Spinal cord (tissue), 10 donors: ENCODE results near the gene MCIDAS. TPM values are rescaled to one million over a fixed set of nuclear protein-coding genes. Genes with fewer than 3 reads are reported as not detected.
A peak's percentile ranks its signal among the peaks of the same experiment; 100 is the strongest.

Experiments
- DNase-seq, 6 donors: peaks; one replicate each; pipeline versions ENCODE4 v3.0.0 to v3.0.0-alpha.2; 2013 to 2015; ENCODE audit warnings: low spot score in 6 of 6, low read depth in 4 of 6
- H3K27ac ChIP-seq: one replicate; pipeline ENCODE4 v1.5.1; 2013; ENCODE audit warnings: low read depth, low read length, control low read depth
- H3K27me3 ChIP-seq: one replicate; pipeline ENCODE4 v1.6.1; 2013; ENCODE audit warnings: low read length; ENCODE audit not compliant: control insufficient read depth, insufficient read depth
- H3K36me3 ChIP-seq: one replicate; pipeline ENCODE4 v1.6.1; 2013; ENCODE audit warnings: low read length; ENCODE audit not compliant: control insufficient read depth, insufficient read depth
- H3K4me1 ChIP-seq: one replicate; pipeline ENCODE4 v1.6.1; 2013; ENCODE audit warnings: low read length; ENCODE audit not compliant: control insufficient read depth, insufficient read depth
- H3K4me3 ChIP-seq: one replicate; pipeline ENCODE4 v1.5.1; 2013; ENCODE audit warnings: low read depth, low read length, control low read depth
- H3K9me3 ChIP-seq: one replicate; pipeline ENCODE4 v1.6.1; 2013; ENCODE audit warnings: low read length; ENCODE audit not compliant: control insufficient read depth, insufficient read depth
- WGBS: methylation state at CpG from one replicate; pipeline ENCODE4 v1.1.5; 2013; ENCODE audit warnings: missing lambda C conversion rate; ENCODE audit not compliant: insufficient coverage; 5-methylcytosine and 5-hydroxymethylcytosine counted together
- polyA plus RNA-seq, 2 donors: library from polyadenylated mRNA; unstranded; fragments of 120-200 nt; gene quantifications; one replicate each; pipeline ENCODE4 v1.2.1, GENCODE V29; 2013; ENCODE audit not compliant: insufficient read length in 2 of 2
- total RNA-seq, 2 donors: library from RNA; depleted of rRNA in 1 of 2; stranded (reverse); fragments of 120-200 nt in 1 of 2; fragments of >200 nt in 1 of 2; gene quantifications; one replicate each; pipeline versions ENCODE4 v1.2.3 to v1.2.4, GENCODE V29; 2013 to 2014
- donor health status: healthy.

MCIDAS gene
- total and polyA plus RNA-seq, 4 donors = 0.28 TPM; not detected in 3

DNA sequence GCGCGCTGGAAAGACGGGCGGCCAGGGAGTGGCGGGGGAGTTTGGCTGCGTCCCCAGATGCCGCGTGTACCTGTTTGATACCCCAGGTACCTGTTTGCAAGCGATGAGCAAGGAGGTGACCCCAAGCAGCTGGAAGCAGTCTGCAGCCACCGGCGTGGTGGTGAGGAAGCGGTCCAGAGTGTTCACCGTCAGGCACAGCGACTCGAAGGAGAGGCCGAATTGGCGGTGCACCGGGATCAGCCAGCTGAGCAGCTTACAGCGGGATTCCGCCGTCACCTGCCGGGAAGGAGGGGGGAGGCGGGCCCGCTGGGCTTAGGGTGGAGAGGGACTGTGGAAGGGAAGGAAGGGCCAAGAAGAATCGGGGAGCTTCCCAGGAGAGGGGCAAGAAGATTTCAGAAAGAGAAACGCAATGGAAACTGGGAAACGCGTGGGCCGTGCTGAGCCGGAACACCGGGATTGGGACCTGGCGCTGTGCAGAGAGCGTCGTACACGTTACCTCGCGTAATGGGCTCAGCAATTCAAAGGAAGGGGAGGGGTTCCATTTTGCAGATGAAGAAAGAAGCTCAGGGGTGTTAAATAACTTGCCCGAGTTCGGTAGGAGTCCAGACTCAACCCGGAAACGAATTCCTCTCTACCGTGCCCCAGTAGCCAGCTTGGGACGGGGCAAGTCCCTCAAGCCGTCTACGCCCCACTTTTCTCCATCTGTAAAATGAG, 5.3 kb upstream of the MCIDAS start:
- under 1% methylated on average over 45 of the region's 45 CpGs for WGBS
- H3K4me1 ChIP-seq = peaks cover 45% of the 10 kb centered on the region
- H3K4me3 ChIP-seq = peak overlapping the region; percentile 45
- no peak overlapping the region for H3K27ac ChIP-seq
- no peaks in the 10 kb centered on the region for H3K36me3 ChIP-seq
- peaks cover 83% of the 10 kb centered on the region for H3K27me3 ChIP-seq
- peak in 2 of 6 donors; percentile 37 to 46 for DNase-seq
- no peaks in the 10 kb centered on the region for H3K9me3 ChIP-seq

DNA sequence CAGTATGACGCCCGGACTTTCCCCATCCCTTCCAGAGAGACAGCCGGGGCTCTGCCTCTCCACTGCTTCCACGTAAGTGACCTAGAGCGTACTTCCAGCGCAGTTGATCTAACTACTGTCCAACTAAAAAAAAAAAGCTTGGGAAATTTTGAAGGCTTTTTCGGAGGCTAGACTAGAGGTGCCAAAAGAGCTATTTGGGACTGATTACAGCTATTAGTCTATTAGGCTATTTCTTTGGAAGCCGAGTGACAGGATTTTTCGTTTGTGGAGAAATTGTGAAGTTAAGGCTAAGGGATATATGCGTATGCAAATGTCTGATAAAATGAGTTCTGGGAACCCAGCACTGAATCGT, 4.8 kb upstream of the MCIDAS start:
- Histone ChIP-seq H3K4me3 (peak overlapping the region; percentile 9), H3K27me3 (peaks cover 87% of the 10 kb centered on the region), H3K4me1 (peaks cover 50% of the 10 kb centered on the region), H3K9me3 (no peaks in the 10 kb centered on the region), H3K27ac (no peak overlapping the region), H3K36me3 (no peaks in the 10 kb centered on the region)
- peak in 2 of 6 donors; percentile 58 to 60 for DNase-seq
- WGBS = under 1% methylated on average over 8 of the region's 11 CpGs

DNA sequence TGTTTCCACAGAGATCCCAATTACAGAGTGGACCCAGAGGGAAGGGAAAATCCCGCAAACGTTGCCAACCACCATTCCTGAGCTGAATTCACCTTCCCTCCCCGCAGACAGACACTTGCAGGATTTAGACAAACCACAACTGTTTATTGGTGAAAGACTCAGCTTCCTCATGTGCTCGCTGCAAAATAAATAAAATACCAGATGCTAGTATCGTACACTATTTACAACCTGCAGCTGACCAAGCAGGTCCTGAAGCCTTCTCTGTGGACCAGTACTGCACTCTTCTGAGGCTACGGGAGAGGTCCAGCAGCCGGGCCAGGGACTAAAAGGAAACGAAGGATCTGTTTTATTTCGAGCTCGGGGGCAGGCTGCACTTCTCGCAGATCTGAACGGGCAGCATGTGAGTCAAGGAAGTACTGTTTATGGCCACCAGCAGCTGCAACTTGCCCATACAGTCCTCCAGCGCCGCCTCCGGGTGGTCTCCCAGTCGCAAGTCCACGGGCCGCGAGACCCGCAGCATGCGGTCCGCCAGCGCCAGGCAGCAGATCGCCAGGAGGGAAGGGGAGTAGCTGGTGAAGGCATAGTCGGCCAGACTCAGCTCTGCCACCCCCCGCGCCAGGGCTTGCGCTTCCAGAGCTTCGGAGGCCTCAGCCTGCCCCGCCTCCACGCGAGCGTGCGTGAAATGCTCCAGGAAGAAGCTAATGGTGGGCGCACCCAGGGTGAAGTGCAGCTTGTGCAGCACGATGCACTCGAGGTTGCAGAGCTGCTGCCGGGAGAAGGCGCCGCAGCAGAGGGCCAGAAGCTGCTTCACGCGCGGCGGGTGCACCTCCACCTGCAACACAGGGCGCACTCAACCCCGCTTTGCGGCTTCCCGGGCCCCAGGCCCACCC, 4.2 kb upstream of the MCIDAS start:
- H3K27ac ChIP-seq = no peak overlapping the region
- peaks cover 90% of the 10 kb centered on the region for H3K27me3 ChIP-seq
- under 1% methylated on average over 48 of the region's 48 CpGs for WGBS
- DNase-seq = peak in 2 of 6 donors; percentile 46 to 53
- peaks cover 57% of the 10 kb centered on the region for H3K4me1 ChIP-seq
- no peaks in the 10 kb centered on the region for H3K9me3 ChIP-seq
- peak overlapping the region; percentile 9 for H3K4me3 ChIP-seq
- no peaks in the 10 kb centered on the region for H3K36me3 ChIP-seq

DNA sequence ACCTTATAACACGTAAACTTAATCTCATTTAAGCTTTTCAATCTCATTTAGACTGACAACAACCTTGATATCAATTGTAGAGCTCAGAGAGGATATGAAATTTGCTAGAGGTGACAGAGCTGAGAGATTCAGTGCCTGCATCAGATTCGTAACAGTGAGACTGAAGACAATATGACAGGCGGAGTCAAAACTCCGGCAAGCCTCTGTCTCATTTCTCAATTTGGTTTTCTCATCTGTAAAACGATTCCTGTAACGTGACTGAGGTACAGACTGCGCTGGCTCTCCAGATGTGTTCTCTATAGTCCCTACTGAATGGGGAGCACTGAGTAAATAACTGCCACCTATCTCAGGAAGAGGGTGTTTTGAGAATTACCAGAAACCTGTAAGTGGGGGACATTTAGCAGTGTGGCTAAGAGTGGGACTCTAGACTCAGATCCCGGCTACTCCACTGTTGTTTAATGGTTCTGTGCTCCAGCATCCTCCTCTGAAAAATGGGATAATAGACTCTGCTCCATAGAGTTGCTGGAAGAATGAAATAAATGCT, 3.0 kb upstream of the MCIDAS start:
- Histone ChIP-seq H3K27me3 (peaks cover 99% of the 10 kb centered on the region), H3K36me3 (no peaks in the 10 kb centered on the region), H3K4me3 (no peak overlapping the region), H3K27ac (no peak overlapping the region), H3K4me1 (peaks cover 58% of the 10 kb centered on the region), H3K9me3 (no peaks in the 10 kb centered on the region)
- 36% methylated on average over 5 of the region's 8 CpGs for WGBS
- DNase-seq = no peak

DNA sequence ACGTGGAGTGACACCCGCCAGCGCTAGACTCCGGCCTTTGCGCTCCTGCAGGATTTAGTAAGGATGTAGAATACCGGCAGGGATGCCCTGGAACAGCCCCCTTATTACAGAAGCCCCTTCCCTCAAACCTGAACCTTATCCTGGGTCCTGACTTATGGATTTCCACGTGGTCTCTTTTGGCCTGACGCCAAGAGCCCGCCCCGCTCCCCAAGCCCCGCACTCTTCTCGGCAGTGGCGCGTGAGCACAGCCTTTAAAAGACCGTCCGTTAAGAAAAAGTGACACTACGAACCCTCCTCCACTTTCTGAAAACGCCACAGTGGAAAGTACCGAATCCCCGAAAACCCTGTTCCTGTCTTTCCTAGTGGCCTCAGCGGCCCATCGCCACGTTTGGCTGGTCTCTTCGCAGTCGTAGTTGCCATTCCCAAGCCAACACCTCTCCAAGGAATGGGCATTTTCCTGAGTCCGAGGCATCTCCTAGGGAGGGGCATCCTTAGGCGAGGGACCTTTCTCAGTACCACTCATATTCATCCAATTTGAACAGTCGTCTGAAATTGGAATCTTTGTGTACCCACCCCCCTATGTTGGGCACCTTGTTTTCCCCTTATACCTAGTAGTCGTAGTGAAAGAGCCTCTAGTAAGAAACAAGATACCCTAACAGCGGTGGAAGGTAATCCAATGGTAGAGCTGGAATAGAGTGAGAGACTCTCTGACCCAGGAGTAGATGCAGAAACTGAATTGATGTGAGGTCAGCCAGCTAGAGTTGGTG, 732 bp upstream of the MCIDAS start:
- WGBS = 2% methylated on average over 23 of the region's 30 CpGs
- peak in 2 of 6 donors; percentile 29 to 47 for DNase-seq

DNA sequence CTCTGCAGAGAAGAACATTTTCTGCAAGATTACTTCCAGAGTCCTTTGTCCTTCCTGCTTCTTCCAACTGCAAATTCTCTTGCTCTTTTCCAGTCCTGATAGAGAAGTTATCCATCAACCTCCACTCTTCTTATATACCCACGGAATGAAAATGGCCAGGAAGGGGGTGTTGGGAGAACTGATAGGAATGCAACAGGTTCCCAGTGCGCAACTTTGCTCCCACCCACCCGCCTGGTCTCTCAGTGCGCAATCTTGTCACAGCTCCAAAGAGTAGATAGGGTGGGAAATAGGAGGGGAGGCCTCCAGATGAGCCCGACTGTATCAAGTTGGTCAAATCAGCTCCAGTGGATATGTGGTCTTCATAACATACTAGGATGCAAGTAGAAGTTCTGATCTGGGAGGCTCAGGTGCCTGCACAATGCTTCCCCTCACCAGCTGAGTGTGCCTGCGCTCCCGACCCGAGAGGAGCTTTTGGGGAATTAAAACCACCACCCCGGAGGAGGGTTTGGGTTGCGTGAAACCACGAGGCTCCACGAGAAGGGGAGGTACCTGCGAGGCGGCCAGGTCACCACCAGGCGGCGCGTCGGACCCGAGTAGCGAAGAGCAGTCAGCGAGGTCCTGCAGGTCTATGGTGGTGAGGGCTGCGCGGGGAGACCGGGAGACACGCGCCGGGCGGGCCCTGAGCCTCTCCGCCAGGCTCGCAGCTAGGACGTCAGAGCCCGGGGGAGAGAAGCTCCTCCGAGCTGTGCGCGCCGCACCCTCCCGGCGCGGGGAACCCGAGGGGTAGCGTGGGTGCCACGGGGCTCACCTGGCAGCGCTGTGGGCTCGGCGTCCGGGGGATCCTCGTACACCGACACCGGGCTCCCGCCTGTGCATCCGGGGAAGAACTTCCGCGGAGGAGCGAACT, 835 bp downstream of the MCIDAS start:
- H3K9me3 ChIP-seq = no peaks in the 10 kb centered on the region
- no peak overlapping the region for H3K4me3 ChIP-seq
- no peaks in the 10 kb centered on the region for H3K36me3 ChIP-seq
- 0% methylated on average over 50 of the region's 54 CpGs for WGBS
- H3K27ac ChIP-seq = no peak overlapping the region
- peaks cover 32% of the 10 kb centered on the region for H3K4me1 ChIP-seq
- peak in 2 of 6 donors; percentile 46 to 63 for DNase-seq
- H3K27me3 ChIP-seq = peaks cover 100% of the 10 kb centered on the region

More for the DNA sequence above, 732 bp upstream of the MCIDAS start:
- no peaks in the 10 kb centered on the region for H3K36me3 ChIP-seq
- H3K4me3 ChIP-seq = peak overlapping the region; percentile 16
- H3K27me3 ChIP-seq = peaks cover 100% of the 10 kb centered on the region
- H3K9me3 ChIP-seq = no peaks in the 10 kb centered on the region
- H3K4me1 ChIP-seq = peaks cover 48% of the 10 kb centered on the region
- no peak overlapping the region for H3K27ac ChIP-seq

DNA sequence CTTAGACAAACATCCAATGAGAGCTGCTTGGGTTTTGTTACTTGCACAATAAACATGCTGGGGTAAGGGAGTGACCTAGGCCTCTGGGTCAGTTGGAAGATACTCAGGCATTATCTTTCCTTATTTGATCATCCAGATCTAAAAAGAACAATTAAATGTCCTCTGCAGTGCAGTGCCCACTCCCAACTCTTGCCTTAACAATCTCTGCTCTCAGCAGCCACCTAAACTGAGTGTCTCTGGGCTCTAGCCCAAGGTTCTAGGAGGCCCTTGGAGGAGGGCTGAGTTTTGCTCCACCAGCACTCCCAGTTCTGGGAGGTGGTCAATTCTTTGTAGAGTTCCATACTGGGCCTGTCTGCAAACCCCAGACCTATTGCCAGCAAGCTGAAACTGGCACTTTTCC, 1.8 kb downstream of the MCIDAS start:
- Histone ChIP-seq H3K4me3 (no peak overlapping the region), H3K9me3 (no peaks in the 10 kb centered on the region), H3K4me1 (peaks cover 34% of the 10 kb centered on the region), H3K27me3 (peaks cover 100% of the 10 kb centered on the region), H3K27ac (no peak overlapping the region), H3K36me3 (no peaks in the 10 kb centered on the region)
- DNase-seq = no peak

DNA sequence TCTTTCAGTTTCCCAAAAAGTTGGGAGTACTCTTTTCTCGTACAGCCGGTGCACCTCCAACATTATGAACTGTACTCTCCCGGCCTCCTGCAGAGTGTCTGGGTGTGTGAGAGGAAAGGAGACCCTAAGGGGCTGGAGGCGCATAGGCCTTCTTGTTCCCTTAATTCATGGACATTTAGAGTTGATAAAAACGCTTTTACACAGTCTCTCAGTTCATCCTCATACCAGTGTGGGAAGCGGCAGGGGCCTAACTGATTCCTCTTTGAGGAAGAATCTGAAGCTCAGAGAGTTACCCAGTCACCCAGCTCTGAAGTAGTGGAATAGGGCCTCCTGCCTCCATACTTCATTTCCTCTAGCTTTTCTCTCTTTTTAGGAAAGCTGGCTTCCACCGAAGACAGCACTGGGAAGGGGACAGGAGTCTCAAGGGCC, 3.3 kb downstream of the MCIDAS start:
- Histone ChIP-seq H3K9me3 (no peaks in the 10 kb centered on the region), H3K4me3 (no peak overlapping the region), H3K27ac (no peak overlapping the region), H3K4me1 (peaks cover 37% of the 10 kb centered on the region), H3K27me3 (peaks cover 98% of the 10 kb centered on the region), H3K36me3 (no peaks in the 10 kb centered on the region)
- WGBS = no CpG with 5 or more reads among the region's 7 CpGs
- DNase-seq = no peak
